HK-2 (cell line): Measurements from ENCODE around the gene RNF43.
"Not testable (repeated sequence)": the region's sequence is repeated elsewhere in the genome, so short reads cannot be mapped to it uniquely, and the experiment has no call there.

Experiments
- DNase-seq: peaks from one replicate; pipeline ENCODE4 v3.0.0-alpha.2; 2018; ENCODE audit not compliant: unreplicated experiment

Gene RNF43

DNA sequence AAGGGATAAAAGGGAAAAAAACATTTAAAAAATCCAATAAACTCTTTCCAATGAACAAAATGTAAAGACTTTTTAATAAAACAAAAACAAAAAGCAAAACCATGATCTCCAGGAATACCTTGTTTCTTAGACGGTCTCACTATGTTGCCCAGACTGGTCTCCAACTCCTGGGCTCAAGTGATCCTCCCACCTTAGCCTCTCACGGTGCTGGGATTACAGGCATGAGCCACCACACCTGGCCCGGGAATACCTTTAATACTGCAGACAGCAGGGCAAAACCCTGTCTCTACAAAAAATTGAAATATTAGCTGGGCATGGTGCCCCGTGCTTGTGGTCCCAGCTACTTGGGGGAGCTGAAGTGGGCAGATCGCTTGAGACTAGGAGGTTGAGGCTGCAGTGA, 7.9 kb downstream of the RNF43 start:
- no peak for DNase-seq

DNA sequence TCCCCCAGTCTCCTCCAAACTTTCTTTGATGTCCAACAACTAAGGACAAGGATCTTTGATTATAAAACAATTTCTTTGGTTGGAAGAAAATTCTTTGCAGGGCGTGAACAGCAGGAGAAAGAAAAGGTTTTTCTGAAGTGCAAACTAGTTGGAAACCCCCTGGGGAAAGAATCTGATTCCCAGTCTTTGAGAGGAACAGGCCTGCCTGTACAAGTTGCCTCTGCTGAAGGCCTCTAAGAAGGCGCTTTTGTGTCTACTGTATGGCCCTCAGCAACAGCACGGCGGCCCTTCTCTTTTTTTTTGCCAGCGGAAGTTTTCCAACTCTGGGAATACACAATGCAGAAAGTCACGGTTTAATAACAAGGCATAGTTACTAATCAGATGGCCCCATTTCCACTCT, 14.0 kb downstream of the RNF43 start:
- DNase-seq = no peak

DNA sequence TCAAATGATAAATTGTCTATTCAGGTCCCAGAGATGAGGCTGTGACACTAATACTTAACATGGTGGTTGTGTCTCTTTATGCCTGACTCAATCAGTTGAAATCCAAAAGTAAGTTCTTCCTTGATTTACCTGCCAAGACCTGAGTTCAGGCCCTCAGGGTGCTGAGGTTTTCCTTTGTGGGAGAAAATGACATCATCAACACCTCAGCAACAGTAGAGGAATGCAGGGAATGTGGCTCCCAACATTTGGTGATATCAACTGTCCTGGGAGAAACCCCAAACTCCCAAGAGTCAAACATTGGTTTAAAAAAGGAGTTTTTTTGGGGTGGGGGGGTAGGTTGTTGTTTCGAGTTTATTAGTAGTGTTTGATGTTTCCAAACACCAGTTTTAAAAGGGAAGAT, 14.7 kb downstream of the RNF43 start:
- DNase-seq = peak; percentile 27

DNA sequence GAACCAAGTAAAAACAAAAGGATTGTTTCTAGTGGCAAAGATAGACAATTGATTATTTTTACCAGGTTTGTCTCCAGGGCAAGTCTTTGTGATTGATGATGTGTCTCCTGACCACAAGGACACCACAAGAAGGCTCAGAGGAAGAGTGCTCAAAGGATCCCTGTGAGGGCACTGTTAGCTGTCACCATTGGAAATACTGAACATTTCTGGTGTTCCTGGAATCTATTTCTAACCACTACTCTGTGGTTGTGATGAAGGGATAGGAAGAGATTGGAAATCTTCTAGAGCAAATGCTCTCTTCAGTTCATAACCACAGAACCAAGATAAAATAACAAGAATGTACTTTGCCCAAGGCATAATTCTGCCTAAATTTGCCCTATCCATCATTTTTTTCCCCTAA, 15.3 kb downstream of the RNF43 start:
- no peak for DNase-seq

- no peak for DNase-seq
Observed at GRCh38 chr17:58401287-58401686, 16.0 kb downstream of the RNF43 start.

GRCh38 chr17:58400826-58401225, 16.5 kb downstream of the RNF43 start:
- DNase-seq = no peak

GRCh38 chr17:58399974-58400373, 17.4 kb downstream of the RNF43 start:
- DNase-seq = no peak

- DNase-seq = no peak
Observed at GRCh38 chr17:58398574-58399266, 18.6 kb downstream of the RNF43 start.

GRCh38 chr17:58397421-58397820, 19.9 kb downstream of the RNF43 start:
- not testable (repeated sequence) for DNase-seq

GRCh38 chr17:58396173-58396572, 21.2 kb downstream of the RNF43 start:
- DNase-seq = no peak

DNA sequence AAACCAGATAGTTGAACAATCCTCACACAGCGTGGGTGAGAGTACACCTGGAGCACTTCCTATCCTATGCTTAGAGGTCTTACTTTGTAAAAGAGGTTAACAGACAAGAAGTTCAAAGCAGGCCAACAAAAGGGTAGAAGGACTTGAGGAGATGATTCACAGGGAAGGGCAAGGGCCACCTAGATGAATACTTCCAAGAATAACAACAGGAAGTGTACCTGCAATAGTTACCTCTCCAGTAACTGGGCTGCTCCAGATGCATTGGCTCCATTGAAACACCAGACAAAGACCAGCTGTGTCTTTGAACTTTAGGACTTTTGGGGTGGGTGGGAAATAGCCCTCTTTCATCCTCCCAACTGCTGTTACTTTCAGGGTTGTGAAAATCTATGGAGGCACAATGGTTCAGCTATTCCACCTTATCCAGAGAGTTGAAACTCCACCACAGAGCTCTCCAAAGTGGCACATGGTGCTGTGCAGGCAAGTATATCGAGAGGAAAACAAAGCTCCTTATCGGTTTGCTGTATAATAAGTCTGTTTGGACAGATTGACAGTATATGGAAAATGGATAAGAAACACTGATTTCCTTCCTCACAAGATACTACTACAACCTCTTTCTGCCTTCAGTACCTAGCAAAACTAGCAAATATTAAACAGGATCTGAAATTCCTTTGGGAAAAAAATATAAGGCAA, 22.7 kb downstream of the RNF43 start:
- DNase-seq = no peak

- DNase-seq = peak; percentile 79
Observed at GRCh38 chr17:58391302-58391984, 25.9 kb downstream of the RNF43 start.

- no peak for DNase-seq
Observed at GRCh38 chr17:58390884-58391283, 26.4 kb downstream of the RNF43 start.

- DNase-seq = no peak
Observed at GRCh38 chr17:58388302-58389190, 28.8 kb downstream of the RNF43 start.

- no peak for DNase-seq
Observed at GRCh38 chr17:58387834-58388233, 29.5 kb downstream of the RNF43 start.

DNA sequence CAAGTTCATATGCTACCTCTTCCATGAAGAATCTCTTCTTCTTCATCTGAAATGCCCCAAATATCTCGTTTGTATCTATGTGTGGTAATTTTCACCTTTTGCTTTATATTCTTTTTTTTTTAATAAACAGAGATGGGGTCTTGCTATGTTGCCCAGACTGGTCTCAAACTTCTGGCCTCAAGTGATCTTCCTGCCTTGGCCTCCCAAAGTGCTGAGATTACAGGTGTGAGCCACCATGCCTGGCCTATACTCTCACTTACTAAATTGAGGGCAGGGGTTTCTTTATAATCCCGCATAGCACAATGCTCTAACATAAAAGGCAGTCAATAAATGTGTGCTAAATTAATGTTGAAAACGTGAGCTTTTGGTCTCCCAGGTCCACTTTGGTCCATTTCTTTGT, 30.6 kb downstream of the RNF43 start:
- no peak for DNase-seq

DNA sequence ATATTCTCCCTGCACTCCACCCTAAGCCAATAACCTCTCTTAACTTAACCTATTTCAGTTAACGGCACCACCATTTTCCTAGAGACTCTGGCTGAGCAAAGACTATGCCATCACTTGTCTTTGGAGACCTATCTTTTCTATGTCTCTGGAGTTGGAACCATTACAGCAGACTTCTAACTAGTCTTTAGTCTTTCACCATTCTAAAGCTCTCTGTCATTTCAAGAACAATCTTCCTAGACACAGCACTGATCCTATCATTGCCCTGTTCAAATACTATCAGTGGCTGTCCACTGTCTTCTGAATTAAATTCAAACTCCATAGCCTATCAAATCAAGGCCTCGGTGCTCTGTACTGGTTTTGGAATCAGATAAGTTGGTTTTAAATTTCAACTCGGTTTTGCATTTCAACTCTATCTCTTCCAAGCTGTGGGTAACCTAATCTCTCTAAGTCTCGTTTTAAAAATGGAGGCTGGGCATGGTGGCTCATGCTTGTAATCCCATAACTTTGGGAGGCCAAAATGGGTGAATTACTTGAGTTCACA, 31.9 kb downstream of the RNF43 start:
- no peak for DNase-seq

DNA sequence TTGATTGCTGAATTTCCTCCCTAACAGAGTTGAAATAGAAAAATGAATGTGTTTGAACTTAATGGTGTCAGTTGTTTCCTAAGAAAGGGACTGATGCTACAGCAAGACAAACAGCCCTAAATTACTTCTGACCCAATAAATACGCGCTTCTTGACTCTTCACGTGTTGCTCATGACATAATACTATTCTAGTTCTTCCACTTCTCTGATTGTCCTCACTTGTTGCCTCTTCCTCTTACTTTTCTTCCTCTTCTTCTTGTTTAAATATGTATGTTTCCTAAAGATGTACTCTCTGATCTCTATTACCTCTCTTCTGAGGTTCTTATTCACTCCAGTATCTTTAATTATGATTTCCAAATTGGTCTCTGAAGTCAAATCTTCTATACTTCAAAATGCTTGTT, 32.4 kb downstream of the RNF43 start:
- DNase-seq = no peak

GRCh38 chr17:58383892-58384462, 33.4 kb downstream of the RNF43 start:
- DNase-seq = no peak

GRCh38 chr17:58382872-58383242, 34.5 kb downstream of the RNF43 start:
- no peak for DNase-seq

DNA sequence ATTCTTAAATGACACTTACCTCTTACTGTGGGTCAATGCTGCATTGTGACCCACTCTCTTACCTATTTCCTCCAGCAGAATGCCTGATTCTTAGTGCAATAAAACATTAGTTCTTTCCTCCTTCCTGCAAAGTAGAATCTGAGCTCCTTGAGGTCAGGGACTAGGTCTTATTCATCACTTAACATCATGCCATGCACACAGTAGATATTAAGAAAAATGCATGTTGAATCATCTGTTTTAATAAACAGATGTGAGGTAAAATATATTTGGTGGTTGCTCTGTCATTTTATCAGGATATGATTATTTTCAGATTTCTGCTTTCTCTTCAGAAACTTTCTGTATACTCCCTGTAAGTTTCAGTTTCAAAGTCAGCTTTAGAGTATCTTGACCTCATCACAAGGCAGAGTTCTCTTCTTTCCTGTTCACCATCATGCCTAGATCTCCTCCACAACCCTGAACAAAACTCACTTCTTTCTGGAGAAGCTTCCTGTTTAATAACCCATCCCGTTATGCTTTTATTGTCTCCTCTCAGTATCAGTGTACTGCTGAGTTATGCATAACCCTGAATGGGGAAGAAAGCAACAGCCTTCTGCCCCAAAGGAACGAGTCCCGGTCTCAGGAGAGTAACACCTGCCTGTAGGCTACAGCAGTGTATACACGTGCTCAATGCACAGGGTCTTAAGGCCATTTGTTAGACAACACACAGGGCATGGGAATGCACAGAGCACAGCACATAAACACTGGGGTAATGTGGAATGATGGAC, 35.0 kb downstream of the RNF43 start:
- no peak for DNase-seq
